K562 (cell line): ENCODE results near the gene HOXB8. TPM values are rescaled to one million over a fixed set of nuclear protein-coding genes. Genes with fewer than 3 reads are reported as not detected.

Experiments
- BMI1 ChIP-seq: fragments of 150-350 bp; IDR thresholded peaks from 2 replicates; pipeline ENCODE4 v1.6.1; 2014; ENCODE audit warnings: low read length
- ESRRB ChIP-seq: fragments of 250-450 bp; sonication (Bioruptor Pico); IDR thresholded peaks from 2 replicates; pipeline ENCODE4 v1.5.0; 2020; ENCODE audit warnings: mild to moderate bottlenecking, moderate library complexity, borderline replicate concordance
- ETV5 ChIP-seq: sonication (generic); formaldehyde crosslinking; IDR thresholded peaks from 2 replicates; pipeline ENCODE4 v1.4.0; 2020; ENCODE audit warnings: low read depth, mild to moderate bottlenecking, missing genetic modification reagents
- GABPB1 ChIP-seq: sonication (generic); formaldehyde crosslinking; IDR thresholded peaks from 2 replicates; pipeline ENCODE4 v1.8.0; 2022; ENCODE audit warnings: mild to moderate bottlenecking, missing genetic modification reagents
- HES1 ChIP-seq: fragments of 450-650 bp; IDR thresholded peaks from 2 replicates; pipeline ENCODE4 v1.6.1; 2016; ENCODE audit warnings: low read depth, mild to moderate bottlenecking, moderate library complexity
- KAT8 ChIP-seq: fragments of 450-650 bp; IDR thresholded peaks from 2 replicates; pipeline ENCODE4 v1.6.1; 2016; ENCODE audit warnings: low read depth, mild to moderate bottlenecking
- NFYB ChIP-seq: IDR thresholded peaks from 2 replicates; pipeline ENCODE4 v1.6.1; 2011; ENCODE audit warnings: mild to moderate bottlenecking, moderate library complexity; ENCODE audit not compliant: insufficient read length; ENCODE audit errors: extremely low read depth
- NRF1 ChIP-seq, 2 experiments: fragments of 450-650 bp; IDR thresholded peaks in 1 of 2; conservative IDR thresholded peaks in 1 of 2; 2 replicates each; pipeline ENCODE4 v1.6.1; 2014; ENCODE audit warnings: mild to moderate bottlenecking in 2 of 2
- PHB ChIP-seq: fragments of 250-450 bp; sonication (Bioruptor Pico); IDR thresholded peaks from 2 replicates; pipeline ENCODE4 v1.5.0; 2021
- POLR2A ChIP-seq: fragments of 450-650 bp; conservative IDR thresholded peaks from 2 replicates; pipeline ENCODE4 v1.6.1; 2016
- POLR2G ChIP-seq: fragments of 200-400 bp; formaldehyde crosslinking; IDR thresholded peaks from 2 replicates; pipeline ENCODE4 v1.6.1; 2017; ENCODE audit warnings: low read depth, mild to moderate bottlenecking, antibody characterized with exemption, low read length, moderate library complexity
- SRSF1 ChIP-seq: fragments of 200-400 bp; formaldehyde crosslinking; IDR thresholded peaks from 2 replicates; pipeline ENCODE4 v1.6.1; 2017; ENCODE audit warnings: mild to moderate bottlenecking, low read depth, low read length, moderate library complexity
- SRSF3 ChIP-seq: fragments of 200-400 bp; formaldehyde crosslinking; IDR thresholded peaks from 2 replicates; pipeline ENCODE4 v1.6.1; 2016; ENCODE audit warnings: mild to moderate bottlenecking, low read length, moderate library complexity; ENCODE audit not compliant: insufficient read depth
- ZNF121 ChIP-seq: sonication (generic); formaldehyde crosslinking; conservative IDR thresholded peaks from 2 replicates; pipeline ENCODE4 v1.8.0; 2022; ENCODE audit warnings: missing genetic modification reagents
- ZNF41 ChIP-seq: fragments of 250-450 bp; sonication (Bioruptor Pico); conservative IDR thresholded peaks from 2 replicates; pipeline ENCODE4 v1.4.0; 2020; ENCODE audit warnings: mild to moderate bottlenecking
- ZNF644 ChIP-seq: fragments of 200-800 bp; sonication (Bioruptor generic); IDR thresholded peaks from 2 replicates; pipeline ENCODE4 v1.6.1; 2016; ENCODE audit warnings: low read depth, missing genetic modification characterization, missing compliant biosample characterization
- polyA plus RNA-seq, 8 experiments: library from polyadenylated mRNA; depleted of rRNA in 4 of 8; stranded (reverse) in 5 of 8; unstranded in 3 of 8; fragments of >200 nt; fragmentation: Nextera tagmentation in 2 of 8; fragmentation: Illumina TruSeq in 1 of 8; extraction: Ambion mirVana in 2 of 8; extraction: Trizol in 1 of 8; gene quantifications; 2 replicates each; pipeline versions ENCODE4 v1.2.1 to v1.2.3, GENCODE V29; 2011 to 2014; ENCODE audit warnings: inconsistent platforms in 1 of 8, missing spikeins in 1 of 8
- total RNA-seq, 7 experiments: library from RNA; depleted of rRNA in 6 of 7; stranded (reverse); fragments of >200 nt in 6 of 7; fragmentation: Illumina TruSeq in 2 of 7; extraction: Trizol in 2 of 7; gene quantifications; 2 replicates each; pipeline versions ENCODE4 v1.2.1 to v1.2.3, GENCODE V29; 2011 to 2021; ENCODE audit warnings: low replicate concordance in 1 of 7
- TF ChIP-seq, protein P1 (sequence below): fragments of 450-650 bp; IDR thresholded peaks from 2 replicates; pipeline ENCODE4 v1.6.1; 2018; ENCODE audit warnings: mild to moderate bottlenecking, low read depth; ENCODE audit not compliant: partially characterized antibody
- TF ChIP-seq, protein P2 (sequence below): sonication (generic); formaldehyde crosslinking; IDR thresholded peaks from 2 replicates; pipeline ENCODE4 v1.9.0; 2022; ENCODE audit warnings: mild to moderate bottlenecking, missing genetic modification reagents
- TF ChIP-seq, protein P3 (sequence below): fragments of 450-650 bp; IDR thresholded peaks from one replicate; pipeline ENCODE4 v1.6.1; 2018; ENCODE audit warnings: mild to moderate bottlenecking, moderate library complexity; ENCODE audit not compliant: partially characterized antibody
- TF ChIP-seq, protein P4 (sequence below): sonication (generic); formaldehyde crosslinking; IDR thresholded peaks from 2 replicates; pipeline ENCODE4 v1.8.0; 2023; ENCODE audit warnings: mild to moderate bottlenecking, missing genetic modification reagents

HOXB8 gene
- total and polyA plus RNA-seq, 9 of the 15 experiments (the other 6 are each of a cell fraction or from before 2014, with no cell fraction given): 0.52 to 23.8 (median 3.6) TPM

GRCh38 chr17:48626245-48627117, 11.4 kb upstream of the HOXB8 start, which contains the start of gene HOXB9 (continued):
- peak; percentile 53 to 58 for TF ChIP-seq NRF1 (conservative IDR thresholded peaks at IDR 0.05 in 1 of 2, IDR thresholded peaks at IDR 0.05 in 1 of 2)
- no peak for TF ChIP-seq ZNF121
- peak; percentile 89 for TF ChIP-seq ETV5 (CRISPR knock-in tag)
- no peak for TF ChIP-seq ESRRB (CRISPR knock-in tag)
- TF ChIP-seq POLR2A: peak; percentile 65
- TF ChIP-seq KAT8: no peak
- peak; percentile 69 for TF ChIP-seq NFYB
- no peak for TF ChIP-seq ZNF41 (CRISPR knock-in tag)
- no peak for TF ChIP-seq SRSF3
- TF ChIP-seq PHB (CRISPR knock-in tag): no peak
- TF ChIP-seq ZNF644 (tag): peak; percentile 12; the same call in 1 of the 2 replicates
- peak; percentile 79 for TF ChIP-seq POLR2G
- TF ChIP-seq, protein P1, sequence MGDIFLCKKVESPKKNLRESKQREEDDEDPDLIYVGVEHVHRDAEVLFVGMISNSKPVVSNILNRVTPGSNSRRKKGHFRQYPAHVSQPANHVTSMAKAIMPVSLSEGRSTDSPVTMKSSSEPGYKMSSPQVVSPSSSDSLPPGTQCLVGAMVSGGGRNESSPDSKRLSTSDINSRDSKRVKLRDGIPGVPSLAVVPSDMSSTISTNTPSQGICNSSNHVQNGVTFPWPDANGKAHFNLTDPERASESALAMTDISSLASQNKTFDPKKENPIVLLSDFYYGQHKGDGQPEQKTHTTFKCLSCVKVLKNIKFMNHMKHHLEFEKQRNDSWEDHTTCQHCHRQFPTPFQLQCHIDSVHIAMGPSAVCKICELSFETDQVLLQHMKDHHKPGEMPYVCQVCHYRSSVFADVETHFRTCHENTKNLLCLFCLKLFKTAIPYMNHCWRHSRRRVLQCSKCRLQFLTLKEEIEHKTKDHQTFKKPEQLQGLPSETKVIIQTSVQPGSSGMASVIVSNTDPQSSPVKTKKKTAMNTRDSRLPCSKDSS: no peak
- TF ChIP-seq, protein P2, sequence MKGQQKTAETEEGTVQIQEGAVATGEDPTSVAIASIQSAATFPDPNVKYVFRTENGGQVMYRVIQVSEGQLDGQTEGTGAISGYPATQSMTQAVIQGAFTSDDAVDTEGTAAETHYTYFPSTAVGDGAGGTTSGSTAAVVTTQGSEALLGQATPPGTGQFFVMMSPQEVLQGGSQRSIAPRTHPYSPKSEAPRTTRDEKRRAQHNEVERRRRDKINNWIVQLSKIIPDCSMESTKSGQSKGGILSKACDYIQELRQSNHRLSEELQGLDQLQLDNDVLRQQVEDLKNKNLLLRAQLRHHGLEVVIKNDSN: no peak
- peak; percentile 93 for TF ChIP-seq HES1
- no peak for TF ChIP-seq SRSF1
- TF ChIP-seq, protein P3, sequence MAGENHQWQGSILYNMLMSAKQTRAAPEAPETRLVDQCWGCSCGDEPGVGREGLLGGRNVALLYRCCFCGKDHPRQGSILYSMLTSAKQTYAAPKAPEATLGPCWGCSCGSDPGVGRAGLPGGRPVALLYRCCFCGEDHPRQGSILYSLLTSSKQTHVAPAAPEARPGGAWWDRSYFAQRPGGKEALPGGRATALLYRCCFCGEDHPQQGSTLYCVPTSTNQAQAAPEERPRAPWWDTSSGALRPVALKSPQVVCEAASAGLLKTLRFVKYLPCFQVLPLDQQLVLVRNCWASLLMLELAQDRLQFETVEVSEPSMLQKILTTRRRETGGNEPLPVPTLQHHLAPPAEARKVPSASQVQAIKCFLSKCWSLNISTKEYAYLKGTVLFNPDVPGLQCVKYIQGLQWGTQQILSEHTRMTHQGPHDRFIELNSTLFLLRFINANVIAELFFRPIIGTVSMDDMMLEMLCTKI: no peak
- TF ChIP-seq BMI1: no peak
- TF ChIP-seq, protein P4, sequence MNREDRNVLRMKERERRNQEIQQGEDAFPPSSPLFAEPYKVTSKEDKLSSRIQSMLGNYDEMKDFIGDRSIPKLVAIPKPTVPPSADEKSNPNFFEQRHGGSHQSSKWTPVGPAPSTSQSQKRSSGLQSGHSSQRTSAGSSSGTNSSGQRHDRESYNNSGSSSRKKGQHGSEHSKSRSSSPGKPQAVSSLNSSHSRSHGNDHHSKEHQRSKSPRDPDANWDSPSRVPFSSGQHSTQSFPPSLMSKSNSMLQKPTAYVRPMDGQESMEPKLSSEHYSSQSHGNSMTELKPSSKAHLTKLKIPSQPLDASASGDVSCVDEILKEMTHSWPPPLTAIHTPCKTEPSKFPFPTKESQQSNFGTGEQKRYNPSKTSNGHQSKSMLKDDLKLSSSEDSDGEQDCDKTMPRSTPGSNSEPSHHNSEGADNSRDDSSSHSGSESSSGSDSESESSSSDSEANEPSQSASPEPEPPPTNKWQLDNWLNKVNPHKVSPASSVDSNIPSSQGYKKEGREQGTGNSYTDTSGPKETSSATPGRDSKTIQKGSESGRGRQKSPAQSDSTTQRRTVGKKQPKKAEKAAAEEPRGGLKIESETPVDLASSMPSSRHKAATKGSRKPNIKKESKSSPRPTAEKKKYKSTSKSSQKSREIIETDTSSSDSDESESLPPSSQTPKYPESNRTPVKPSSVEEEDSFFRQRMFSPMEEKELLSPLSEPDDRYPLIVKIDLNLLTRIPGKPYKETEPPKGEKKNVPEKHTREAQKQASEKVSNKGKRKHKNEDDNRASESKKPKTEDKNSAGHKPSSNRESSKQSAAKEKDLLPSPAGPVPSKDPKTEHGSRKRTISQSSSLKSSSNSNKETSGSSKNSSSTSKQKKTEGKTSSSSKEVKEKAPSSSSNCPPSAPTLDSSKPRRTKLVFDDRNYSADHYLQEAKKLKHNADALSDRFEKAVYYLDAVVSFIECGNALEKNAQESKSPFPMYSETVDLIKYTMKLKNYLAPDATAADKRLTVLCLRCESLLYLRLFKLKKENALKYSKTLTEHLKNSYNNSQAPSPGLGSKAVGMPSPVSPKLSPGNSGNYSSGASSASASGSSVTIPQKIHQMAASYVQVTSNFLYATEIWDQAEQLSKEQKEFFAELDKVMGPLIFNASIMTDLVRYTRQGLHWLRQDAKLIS (CRISPR knock-in tag): no peak; the same call in 1 of the 2 replicates
- peak; percentile 72; the same call in 1 of the 2 replicates for TF ChIP-seq GABPB1 (CRISPR knock-in tag)
